Measurements from ENCODE around the gene TBC1D20.

- TF ChIP-seq, protein P1, sequence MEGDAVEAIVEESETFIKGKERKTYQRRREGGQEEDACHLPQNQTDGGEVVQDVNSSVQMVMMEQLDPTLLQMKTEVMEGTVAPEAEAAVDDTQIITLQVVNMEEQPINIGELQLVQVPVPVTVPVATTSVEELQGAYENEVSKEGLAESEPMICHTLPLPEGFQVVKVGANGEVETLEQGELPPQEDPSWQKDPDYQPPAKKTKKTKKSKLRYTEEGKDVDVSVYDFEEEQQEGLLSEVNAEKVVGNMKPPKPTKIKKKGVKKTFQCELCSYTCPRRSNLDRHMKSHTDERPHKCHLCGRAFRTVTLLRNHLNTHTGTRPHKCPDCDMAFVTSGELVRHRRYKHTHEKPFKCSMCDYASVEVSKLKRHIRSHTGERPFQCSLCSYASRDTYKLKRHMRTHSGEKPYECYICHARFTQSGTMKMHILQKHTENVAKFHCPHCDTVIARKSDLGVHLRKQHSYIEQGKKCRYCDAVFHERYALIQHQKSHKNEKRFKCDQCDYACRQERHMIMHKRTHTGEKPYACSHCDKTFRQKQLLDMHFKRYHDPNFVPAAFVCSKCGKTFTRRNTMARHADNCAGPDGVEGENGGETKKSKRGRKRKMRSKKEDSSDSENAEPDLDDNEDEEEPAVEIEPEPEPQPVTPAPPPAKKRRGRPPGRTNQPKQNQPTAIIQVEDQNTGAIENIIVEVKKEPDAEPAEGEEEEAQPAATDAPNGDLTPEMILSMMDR (IDR thresholded peaks at IDR 0.05; ENCODE audit: low read depth, low read length), result no peak
- no peak for TF ChIP-seq EZH2phosphoT487 (IDR thresholded peaks at IDR 0.05; ENCODE audit: low read depth)
Measured at GRCh38 chr20:403582-403957, 58.8 kb downstream of the TBC1D20 start.
